ENCODE measurements around the gene KIAA0753.
A peak's percentile ranks its signal among the peaks of the same experiment; 100 is the strongest.

KIAA0753 gene

GRCh38 chr17:6639586-6640535 lies 650 bp downstream of the KIAA0753 start:
- DNase-seq (ENCODE audit: extremely low read depth, low read depth): peak; percentile 3
- no peak for TF ChIP-seq CTCF (IDR thresholded peaks at IDR 0.05; ENCODE audit: low read depth, low read length)

DNA sequence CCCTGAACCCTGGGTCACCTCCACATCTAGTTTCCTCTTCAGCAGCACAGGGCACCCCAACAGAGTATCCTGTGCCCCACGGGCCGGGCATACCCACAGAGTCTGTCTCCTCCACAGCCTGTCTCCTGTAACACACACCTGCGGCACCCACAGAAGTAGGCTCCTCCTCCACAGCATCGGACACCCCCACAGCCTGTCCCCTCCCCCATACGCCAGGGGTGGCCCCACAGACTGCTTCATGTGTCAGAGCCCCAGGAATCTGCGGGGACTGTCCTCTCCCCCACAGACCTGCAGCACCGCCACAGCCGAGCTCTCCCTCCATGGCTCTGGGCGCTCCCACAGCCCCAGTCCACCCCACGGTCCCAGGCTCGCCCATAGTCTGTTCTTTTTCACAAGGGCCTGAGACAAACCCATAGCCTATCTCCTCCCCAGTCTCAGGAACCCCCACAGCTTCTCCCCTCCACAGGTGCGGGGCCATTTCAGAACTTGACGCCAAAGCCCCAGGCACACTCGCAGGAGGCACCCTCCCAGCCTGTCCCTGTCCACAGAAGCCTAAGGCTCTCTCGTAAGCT lies 1.4 kb downstream of the KIAA0753 start:
- DNase-seq (ENCODE audit: extremely low read depth, low read depth): no peak
- TF ChIP-seq CTCF (IDR thresholded peaks at IDR 0.05; ENCODE audit: low read depth, low read length): no peak

DNA sequence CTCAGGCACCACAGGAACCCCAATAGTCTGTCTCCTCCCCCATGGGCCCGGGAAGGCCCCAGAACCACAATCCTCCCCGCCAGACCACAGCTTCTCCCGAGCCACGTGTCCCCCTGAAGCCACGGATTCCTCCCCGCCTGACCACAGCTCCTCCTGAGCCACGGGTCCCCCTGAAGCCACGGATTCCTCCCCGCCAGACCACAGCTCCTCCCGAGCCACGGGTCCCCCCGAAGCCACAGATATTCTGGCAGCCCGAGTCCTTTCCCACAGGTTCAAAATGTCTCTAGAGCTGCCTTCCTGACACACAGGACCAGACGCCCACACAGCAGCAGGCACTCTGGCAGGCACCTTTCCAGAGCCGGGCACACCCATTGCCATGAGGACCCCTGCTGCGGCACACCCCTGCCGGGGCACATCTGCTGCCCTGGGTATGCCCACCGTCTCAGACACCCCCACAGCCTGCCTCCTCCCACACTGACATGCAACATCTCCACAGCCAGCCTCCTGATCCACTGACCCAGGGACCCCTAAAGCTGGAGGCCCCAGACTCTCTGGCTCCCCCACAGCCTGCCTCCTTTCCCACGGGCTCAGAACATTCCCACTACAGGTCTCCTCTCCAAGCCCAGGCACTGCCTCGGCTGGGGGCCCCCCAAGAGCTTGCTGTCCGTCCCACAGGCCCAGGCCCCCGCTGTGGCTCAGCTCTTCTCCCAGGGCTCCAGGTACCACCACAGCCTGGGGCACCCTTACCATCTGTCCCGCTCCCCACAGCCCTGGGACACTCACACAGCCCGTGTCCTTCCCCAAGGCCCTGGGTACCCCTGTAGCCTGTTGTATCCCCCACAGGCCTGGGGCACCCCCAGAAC lies 2.2 kb downstream of the KIAA0753 start:
- TF ChIP-seq CTCF (IDR thresholded peaks at IDR 0.05; ENCODE audit: low read depth, low read length): no peak
- DNase-seq (ENCODE audit: extremely low read depth, low read depth): no peak

DNA sequence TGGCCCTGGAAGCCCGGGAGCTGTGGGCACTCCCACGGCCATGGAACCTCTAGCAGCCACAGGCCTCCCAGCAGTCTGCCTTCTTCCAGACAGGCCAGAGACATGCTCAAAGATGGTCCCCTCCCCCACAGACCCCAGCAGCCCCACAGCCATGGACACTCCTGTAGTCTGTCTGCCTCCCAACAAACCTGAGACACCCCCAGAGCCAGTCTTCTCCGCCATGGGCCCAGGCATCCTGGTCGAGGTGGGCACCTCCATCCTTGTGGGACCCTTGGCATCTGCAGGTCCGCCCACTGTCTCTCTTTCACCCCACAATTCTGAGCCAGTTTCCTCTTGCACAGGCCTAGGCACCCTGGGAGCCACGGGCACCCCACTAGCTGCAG lies 3.1 kb downstream of the KIAA0753 start:
- no peak for DNase-seq (ENCODE audit: extremely low read depth, low read depth)
- no peak for TF ChIP-seq CTCF (IDR thresholded peaks at IDR 0.05; ENCODE audit: low read depth, low read length)

- DNase-seq (ENCODE audit: extremely low read depth, low read depth): no peak
- TF ChIP-seq CTCF (IDR thresholded peaks at IDR 0.05; ENCODE audit: low read depth, low read length): no peak
These were observed 3.7 kb downstream of the KIAA0753 start for GRCh38 chr17:6636616-6637457.

GRCh38 chr17:6636105-6636504 lies 4.4 kb downstream of the KIAA0753 start:
- DNase-seq (ENCODE audit: extremely low read depth, low read depth): no peak
- TF ChIP-seq CTCF (IDR thresholded peaks at IDR 0.05; ENCODE audit: low read depth, low read length): no peak
